ENCODE results near the gene ADPRHL1. TPM values are rescaled to one million over a fixed set of nuclear protein-coding genes. Genes with fewer than 3 reads are reported as not detected.

ADPRHL1 gene
- total RNA-seq, 1 donor from 2014 or later: 8.4 TPM

DNA sequence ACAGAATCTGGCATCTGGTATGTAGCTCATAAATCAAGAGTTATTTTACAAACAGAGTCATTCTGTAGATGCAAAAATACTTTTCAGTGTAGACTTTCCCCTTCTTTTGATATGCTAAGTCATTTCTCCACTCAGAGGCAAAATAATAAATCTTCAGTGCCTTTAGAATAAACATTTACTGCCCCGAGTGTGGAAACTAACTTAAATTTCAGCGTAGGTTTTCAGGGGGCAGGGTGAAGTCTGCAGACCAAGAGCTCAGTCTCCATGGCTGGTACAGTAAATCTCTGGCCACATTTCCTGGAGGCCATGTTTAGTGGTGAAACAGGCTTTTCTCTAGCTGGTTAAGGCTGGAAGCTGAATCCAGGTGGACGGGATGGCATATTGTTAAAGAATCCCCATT, 13.1 kb upstream of the ADPRHL1 start:
- H3K27ac Mint-ChIP-seq (ENCODE audit: unreplicated experiment): no peak overlapping the region
- H3K36me3 Mint-ChIP-seq (ENCODE audit: low read depth): peaks cover 10% of the 10 kb centered on the region
- no peak for DNase-seq (ENCODE audit: low spot score)
- TF ChIP-seq, protein P1, sequence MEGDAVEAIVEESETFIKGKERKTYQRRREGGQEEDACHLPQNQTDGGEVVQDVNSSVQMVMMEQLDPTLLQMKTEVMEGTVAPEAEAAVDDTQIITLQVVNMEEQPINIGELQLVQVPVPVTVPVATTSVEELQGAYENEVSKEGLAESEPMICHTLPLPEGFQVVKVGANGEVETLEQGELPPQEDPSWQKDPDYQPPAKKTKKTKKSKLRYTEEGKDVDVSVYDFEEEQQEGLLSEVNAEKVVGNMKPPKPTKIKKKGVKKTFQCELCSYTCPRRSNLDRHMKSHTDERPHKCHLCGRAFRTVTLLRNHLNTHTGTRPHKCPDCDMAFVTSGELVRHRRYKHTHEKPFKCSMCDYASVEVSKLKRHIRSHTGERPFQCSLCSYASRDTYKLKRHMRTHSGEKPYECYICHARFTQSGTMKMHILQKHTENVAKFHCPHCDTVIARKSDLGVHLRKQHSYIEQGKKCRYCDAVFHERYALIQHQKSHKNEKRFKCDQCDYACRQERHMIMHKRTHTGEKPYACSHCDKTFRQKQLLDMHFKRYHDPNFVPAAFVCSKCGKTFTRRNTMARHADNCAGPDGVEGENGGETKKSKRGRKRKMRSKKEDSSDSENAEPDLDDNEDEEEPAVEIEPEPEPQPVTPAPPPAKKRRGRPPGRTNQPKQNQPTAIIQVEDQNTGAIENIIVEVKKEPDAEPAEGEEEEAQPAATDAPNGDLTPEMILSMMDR (IDR thresholded peaks at IDR 0.05): no peak
- no peaks in the 10 kb centered on the region for H3K27me3 Mint-ChIP-seq (ENCODE audit: low read depth)
- H3K9me3 Mint-ChIP-seq (ENCODE audit: low read depth): no peaks in the 10 kb centered on the region
- no peak overlapping the region for H3K4me3 Mint-ChIP-seq (ENCODE audit: unreplicated experiment)
- peaks cover 3% of the 10 kb centered on the region for H3K4me1 Mint-ChIP-seq (ENCODE audit: low read depth)

DNA sequence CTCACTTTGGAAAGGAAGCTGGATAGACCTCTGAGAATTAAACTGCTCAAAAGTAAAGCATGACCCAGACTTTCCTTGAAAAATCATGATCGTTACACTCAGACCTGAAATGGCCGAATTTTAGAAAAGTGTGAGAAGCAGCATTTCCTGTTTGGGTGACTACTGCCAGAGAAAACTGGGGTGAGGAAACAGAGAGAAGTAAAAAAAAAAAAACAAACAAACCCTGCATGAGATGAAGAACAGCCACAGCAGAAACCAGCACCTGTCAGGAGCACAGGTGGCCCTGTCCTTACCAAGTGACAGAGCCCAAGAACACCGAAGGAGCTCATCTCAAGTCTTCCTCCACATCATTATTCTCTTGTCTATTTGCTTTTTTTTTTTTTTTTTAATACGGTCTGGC, 12.0 kb upstream of the ADPRHL1 start:
- Mint-ChIP-seq H3K36me3 (ENCODE audit: low read depth) (peaks cover 9% of the 10 kb centered on the region), H3K4me3 (ENCODE audit: unreplicated experiment) (no peak overlapping the region), H3K9me3 (ENCODE audit: low read depth) (no peaks in the 10 kb centered on the region), H3K4me1 (ENCODE audit: low read depth) (peaks cover 3% of the 10 kb centered on the region), H3K27me3 (ENCODE audit: low read depth) (no peaks in the 10 kb centered on the region), H3K27ac (ENCODE audit: unreplicated experiment) (no peak overlapping the region)
- no peak for DNase-seq (ENCODE audit: low spot score)
- TF ChIP-seq, protein P1 (IDR thresholded peaks at IDR 0.05): no peak

DNA sequence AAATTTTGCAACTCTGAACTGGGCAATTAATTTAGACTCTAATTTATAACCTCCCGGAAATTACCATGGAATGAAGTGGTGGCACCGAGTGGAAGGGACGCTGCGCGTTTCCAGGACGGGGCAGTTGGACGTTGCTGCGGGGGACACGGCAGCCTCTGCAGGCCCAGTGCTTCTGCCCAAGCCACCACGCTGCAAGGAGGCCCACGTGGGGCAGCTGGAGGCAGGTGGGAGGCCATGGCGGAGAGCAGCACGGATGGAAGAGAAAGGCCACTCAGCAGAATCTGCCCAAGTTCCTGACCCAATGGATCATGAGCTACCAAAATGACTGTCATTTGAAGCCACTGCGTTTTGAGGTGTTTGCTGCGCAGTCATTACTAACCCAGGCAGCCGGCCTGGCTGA, 11.2 kb upstream of the ADPRHL1 start:
- TF ChIP-seq, protein P1 (IDR thresholded peaks at IDR 0.05): no peak
- H3K27me3 Mint-ChIP-seq (ENCODE audit: low read depth): no peaks in the 10 kb centered on the region
- H3K36me3 Mint-ChIP-seq (ENCODE audit: low read depth): peaks cover 14% of the 10 kb centered on the region
- H3K27ac Mint-ChIP-seq (ENCODE audit: unreplicated experiment): no peak overlapping the region
- no peak overlapping the region for H3K4me3 Mint-ChIP-seq (ENCODE audit: unreplicated experiment)
- H3K9me3 Mint-ChIP-seq (ENCODE audit: low read depth): no peaks in the 10 kb centered on the region
- peaks cover 3% of the 10 kb centered on the region for H3K4me1 Mint-ChIP-seq (ENCODE audit: low read depth)
- no peak for DNase-seq (ENCODE audit: low spot score)

DNA sequence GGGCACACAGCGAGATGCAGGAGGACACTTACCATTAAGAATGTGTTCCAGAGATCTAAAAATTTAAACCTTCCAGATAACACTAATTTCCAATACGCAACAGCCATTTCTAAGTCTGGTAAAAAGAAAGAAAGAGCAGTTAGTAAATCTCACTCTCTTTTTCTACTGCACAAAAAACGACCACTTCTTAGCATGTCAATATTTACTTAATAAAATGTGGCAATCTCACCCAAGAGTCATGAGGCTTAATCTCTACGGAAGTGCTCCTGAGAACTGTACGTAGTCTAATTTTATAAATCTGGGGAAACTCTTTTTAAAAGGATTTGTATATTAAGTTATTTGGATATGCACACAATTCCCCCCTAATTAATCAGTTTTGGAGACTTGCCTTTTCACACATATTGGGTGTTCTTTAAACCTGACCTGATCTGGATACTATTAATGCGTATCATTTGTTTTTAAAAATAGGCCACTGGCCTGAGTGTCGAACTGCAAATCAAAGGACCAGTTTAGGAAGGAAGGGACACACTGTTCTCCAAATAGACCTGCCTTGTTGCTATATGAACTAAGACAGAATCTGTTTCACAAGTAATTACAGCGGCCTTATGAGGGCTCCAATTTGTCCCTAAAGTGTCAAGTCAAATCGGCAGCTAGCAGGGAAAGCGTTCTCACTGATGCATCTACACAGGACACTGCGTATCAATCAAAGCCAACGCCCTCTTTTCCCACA, 7.9 kb upstream of the ADPRHL1 start:
- H3K9me3 Mint-ChIP-seq (ENCODE audit: low read depth): no peaks in the 10 kb centered on the region

DNA sequence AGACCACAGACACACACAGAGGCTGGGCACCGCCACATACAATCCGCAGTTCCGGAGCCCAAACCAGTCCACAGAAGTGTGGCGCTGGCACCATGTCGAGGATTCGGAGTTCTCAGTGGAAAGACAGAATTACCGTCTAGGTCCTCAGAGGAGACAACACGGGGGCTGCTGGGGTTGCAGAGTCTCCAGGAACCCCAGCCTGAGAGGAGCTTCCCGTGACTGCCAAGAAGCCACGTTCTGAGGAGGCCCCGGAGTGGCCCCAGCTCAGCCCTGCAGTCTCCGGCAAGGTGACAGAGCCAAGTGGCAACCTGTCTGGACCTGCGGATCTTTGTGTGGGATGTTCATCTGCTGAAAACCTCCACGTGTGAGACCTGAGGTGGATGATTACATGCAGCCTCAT, 7.3 kb upstream of the ADPRHL1 start:
- Mint-ChIP-seq H3K27ac (ENCODE audit: unreplicated experiment) (no peak overlapping the region), H3K9me3 (ENCODE audit: low read depth) (no peaks in the 10 kb centered on the region), H3K36me3 (ENCODE audit: low read depth) (peaks cover 16% of the 10 kb centered on the region), H3K4me3 (ENCODE audit: unreplicated experiment) (no peak overlapping the region), H3K27me3 (ENCODE audit: low read depth) (no peaks in the 10 kb centered on the region), H3K4me1 (ENCODE audit: low read depth) (peaks cover 9% of the 10 kb centered on the region)
- no peak for DNase-seq (ENCODE audit: low spot score)
- TF ChIP-seq, protein P1 (IDR thresholded peaks at IDR 0.05): no peak

More for the DNA sequence above, 7.9 kb upstream of the ADPRHL1 start:
- H3K27ac Mint-ChIP-seq (ENCODE audit: unreplicated experiment): no peak overlapping the region
- H3K4me3 Mint-ChIP-seq (ENCODE audit: unreplicated experiment): no peak overlapping the region
- H3K4me1 Mint-ChIP-seq (ENCODE audit: low read depth): peaks cover 9% of the 10 kb centered on the region
- TF ChIP-seq, protein P1 (IDR thresholded peaks at IDR 0.05): no peak
- no peak for DNase-seq (ENCODE audit: low spot score)
- no peaks in the 10 kb centered on the region for H3K27me3 Mint-ChIP-seq (ENCODE audit: low read depth)
- peaks cover 16% of the 10 kb centered on the region for H3K36me3 Mint-ChIP-seq (ENCODE audit: low read depth)

Data from chondrocyte (in vitro differentiated cells).